NCI-H1436 treated with DMSO at 0.1 percent for 48 hours (cell line): ENCODE results near the gene LAMC3.
"Not testable (repeated sequence)": the region's sequence is repeated elsewhere in the genome, so short reads cannot be mapped to it uniquely, and the experiment has no call there.

ENCODE experiments used
- DNase-seq: peaks from one replicate; lab custom pipeline; 2025; lab: John Stamatoyannopoulos, UW

Gene LAMC3

GRCh38 chr9:131028931-131029573 lies 20.1 kb downstream of the LAMC3 start:
- DNase-seq: no peak

GRCh38 chr9:131029574-131029952 lies 20.6 kb downstream of the LAMC3 start:
- no peak for DNase-seq

DNA sequence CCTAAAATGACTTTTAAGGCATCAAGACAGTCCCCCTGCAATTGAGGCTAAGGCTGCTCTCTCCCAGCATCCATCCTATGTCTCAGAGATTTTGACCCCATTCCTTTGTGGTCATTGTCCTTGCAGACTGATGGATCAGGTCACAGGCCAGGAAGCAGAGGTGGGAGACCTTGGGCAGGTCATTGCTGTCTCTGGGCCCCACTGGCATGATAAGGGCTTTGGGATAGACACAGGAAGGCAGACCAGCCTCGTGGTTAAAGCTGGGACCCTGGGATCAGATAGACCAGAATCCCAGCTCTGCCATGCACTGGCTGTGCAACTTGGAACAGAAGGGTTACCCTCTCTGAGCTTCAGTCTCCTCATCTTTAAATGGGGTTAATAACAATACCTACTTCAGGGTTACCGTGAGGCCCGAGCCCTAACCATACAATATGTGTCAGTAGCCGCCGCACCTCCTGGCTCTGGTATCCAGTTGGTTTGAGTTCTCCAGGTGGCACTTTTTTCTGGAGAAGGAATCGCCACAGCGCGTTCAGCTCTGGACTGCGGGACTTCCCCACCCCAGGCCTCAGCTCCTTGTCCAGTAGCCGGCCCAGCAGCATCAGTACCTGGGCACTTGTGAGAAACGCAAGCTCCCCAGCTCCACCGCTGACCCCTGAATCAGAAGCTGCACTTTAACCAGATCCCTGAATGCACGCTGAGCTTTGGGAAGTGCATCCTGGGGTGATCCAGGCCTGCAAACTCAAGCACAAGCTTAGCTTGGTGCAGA lies 21.4 kb downstream of the LAMC3 start:
- DNase-seq: no peak

DNA sequence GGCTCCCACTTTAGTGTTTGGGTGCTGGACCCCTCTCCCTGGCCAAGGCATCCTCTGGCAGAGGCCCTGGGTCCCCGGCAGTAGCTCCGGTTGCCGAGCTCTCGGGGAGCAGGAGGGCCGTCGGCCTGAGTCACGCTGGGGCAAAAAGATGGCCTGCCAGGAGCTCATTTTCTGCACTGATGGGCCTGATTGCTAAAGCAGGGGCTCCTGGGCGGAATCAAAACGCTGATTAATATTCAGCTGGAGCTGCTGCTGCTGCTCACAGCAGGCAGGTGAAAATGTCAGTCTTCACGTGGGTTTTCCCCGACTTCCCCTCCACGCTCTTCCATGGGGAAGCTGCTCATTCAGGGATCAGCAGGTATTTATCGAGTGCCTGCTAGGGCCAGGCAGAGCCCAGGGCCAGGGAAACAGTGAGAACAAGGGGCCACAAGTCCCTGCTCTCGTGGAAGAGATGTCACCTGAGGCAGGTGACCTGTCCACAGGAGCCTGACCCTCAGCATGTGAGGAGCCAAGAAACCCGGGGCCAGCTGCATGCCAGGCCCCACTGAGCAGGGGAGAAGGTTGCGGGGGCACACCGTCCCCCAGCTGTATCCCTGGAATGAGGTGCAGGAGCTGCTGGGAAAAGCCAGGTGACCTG lies 22.1 kb downstream of the LAMC3 start:
- DNase-seq: no peak

GRCh38 chr9:131031642-131032005 lies 22.6 kb downstream of the LAMC3 start:
- DNase-seq: no peak

- no peak for DNase-seq
Observed at GRCh38 chr9:131032384-131032783, 23.4 kb downstream of the LAMC3 start.

GRCh38 chr9:131033269-131034224 lies 24.6 kb downstream of the LAMC3 start:
- DNase-seq: no peak

DNA sequence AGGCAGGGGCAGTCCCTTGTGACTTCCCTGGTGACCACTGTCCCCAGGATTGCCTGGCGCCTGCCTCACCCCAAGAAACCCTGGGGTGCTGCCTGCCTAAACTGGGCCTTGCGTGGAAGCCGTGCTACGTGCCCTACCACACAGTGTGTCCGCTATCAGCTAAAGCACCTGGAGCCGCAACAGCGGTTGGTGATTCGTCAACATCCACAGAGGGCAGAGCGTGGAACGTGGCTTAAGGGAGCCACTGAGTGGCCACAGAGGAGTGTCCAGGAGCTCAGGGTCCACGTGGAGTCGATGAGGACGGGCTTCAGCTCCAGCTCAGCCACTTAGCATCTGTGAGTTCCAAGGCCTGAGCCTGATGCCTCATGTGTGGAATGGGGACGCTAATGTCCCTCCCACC lies 25.3 kb downstream of the LAMC3 start:
- DNase-seq: no peak

GRCh38 chr9:131034749-131035148 lies 25.8 kb downstream of the LAMC3 start:
- not testable (repeated sequence) for DNase-seq

DNA sequence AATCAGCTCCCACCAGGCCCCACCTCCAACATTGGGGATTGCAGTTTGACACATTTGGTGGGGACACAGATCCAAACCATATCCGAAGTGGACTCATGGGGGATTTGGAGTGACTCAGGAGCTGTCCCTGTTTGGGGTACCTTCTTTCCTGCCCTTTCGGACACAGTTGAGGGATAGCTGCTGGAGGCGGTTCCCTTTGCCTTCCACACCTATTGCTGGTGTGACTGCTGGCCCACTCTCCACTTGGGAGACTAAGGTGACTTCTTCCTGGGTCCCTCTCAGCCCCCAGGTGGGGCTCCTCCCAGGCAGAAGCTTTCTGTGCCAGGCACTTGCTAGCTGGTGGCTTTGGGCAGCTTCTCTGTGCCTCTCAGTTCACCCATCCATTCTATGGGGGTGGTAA lies 26.6 kb downstream of the LAMC3 start:
- DNase-seq: no peak

DNA sequence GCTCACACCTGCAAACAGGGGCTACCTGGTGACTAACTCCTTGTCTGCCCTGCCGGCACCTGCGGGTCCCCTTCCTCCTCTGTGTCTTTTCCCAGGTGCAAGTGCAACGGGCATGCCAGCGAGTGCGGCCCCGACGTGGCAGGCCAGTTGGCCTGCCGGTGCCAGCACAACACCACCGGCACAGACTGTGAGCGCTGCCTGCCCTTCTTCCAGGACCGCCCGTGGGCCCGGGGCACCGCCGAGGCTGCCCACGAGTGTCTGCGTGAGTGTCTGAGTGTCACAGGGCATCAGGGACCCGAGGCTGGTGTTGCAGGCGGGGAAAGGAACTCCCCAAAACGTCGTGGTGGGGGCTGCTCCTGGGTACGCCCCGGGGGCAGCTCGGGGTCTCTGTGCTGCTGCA lies 27.1 kb downstream of the LAMC3 start:
- no peak for DNase-seq

DNA sequence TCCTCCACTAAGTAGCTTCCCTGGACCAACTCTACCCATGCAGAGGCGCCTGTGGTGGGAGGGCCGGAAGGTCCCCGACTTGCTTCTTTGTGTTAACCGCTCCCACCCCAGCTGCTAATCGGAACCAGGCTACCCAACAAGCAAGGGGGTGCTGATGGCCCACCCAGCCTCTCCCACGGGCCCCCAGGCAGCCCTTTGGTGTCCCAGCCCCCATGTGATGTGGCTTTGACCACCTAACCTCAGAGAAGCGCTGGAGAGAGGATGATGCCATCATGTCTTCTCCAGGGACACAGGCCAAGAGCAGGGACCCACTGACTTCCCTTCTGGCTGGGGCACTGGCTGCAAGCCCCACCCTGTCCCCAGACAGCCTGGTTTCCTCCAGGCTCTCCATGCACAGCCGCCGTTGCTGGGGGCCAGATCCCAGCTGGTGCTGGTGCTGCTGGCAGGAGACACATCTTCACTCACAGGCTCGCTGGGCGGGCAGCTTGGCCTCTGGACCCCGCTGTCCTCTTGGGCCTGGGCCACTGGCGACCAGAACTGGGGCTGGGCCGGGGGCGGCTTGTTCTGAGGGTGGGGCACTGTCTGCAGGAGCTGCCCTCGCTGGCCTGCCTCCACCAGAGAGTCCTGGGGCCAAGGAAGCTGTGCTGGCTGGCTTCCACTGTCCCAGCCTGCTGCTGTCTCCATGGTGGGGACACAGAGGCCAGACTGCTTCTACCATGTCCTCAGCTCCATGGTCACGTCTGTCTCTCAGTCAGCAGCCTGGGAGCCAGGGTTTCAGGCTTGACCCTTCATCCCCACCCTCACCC lies 27.8 kb downstream of the LAMC3 start:
- no peak for DNase-seq

DNA sequence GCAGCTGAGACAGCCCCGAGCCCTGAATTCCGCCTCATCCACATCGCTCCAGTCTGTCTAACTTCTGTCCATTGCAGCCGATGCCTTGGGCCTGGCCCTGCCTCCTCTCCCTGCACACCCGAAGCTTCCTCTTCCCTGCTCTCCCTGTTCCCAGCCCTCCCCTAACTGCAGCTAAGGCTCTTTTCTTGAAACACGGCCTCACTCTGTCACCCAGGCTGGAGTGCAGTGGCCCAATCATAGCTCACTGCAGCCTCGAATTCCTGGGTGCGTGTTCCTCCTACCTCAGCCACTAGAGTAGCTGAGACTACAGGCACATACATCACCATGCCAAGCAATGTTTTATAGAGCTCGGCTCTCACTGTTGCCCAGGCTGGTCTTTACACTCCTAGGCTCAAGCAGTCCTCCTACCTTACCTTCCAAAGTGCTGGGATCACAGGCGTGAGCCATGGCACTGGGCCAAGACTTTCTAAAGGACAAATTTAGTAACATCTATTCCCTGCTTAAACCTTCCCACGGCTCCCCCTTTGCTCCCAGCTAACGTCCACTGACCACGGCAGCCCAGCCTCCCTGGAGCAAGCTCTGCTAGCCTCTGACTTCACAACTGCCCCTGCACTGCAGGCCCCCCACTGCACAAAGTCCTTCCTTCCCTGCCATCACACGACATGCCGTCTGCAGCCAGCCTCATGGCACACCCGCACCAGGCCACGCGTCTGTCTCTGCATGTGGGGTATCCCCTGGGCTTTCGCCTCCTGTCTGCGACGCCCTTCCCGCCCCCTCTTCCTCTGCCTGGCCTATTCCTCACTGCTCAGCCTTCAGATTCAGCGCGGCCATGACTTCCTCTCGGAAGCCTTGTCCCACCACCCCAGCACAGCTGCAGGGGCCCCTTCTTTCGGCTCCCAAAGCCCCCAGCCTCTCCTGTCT lies 28.6 kb downstream of the LAMC3 start:
- DNase-seq: no peak

GRCh38 chr9:131038256-131039128 lies 29.5 kb downstream of the LAMC3 start:
- no peak for DNase-seq

DNA sequence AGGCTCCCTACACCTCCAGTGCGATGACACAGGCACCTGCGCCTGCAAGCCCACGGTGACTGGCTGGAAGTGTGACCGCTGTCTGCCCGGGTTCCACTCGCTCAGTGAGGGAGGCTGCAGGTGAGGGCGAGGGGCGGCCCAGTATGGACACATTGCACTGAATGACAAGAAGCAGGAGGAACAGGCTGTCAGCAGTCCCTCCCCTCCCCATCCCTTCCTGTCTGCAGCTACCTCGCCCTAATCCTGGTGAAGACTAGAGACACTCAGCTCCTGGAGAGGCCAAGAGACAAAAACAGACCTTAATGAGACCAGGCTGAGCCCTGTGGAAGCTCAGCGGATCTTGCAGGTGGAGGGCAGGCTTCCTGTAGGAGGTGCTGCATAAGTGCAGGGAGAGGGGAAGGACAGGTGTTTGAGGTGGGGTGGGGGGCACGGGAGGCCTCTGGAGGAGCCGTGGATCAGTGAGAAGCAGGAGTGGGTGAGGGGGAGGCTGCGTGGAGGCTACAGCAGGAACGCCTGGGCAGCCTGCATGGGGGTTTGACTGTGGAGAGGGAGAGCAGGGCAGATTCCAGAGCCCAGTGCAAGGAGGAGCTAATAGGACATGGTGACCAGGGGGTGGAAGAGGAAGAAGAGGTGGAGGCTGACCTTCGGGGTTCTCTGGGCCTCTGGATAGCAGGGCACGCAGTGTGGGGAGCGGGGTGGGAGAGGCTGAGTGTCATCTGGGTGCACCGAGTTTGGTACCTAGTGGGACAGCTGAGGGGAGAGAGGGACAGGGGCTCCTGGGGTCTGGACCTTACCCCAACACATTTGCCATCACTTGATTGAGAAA lies 30.4 kb downstream of the LAMC3 start:
- DNase-seq: no peak

DNA sequence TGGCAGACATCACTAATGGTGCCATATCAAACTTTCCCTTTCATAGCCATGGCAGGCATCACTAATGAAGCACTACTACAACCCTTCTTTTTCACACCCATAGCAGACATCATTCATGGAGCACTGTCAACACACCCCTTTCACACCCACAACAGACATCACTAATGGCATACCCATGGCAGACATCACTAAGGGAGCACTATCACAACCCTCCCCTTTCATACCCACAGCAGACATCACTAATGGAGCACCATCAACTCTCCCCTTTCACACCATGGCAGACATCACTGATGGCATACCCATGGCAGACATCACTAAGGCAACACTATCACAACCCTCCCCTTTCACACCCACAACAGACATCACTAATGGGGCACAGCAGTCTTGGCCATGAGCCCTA lies 33.7 kb downstream of the LAMC3 start:
- DNase-seq: no peak

DNA sequence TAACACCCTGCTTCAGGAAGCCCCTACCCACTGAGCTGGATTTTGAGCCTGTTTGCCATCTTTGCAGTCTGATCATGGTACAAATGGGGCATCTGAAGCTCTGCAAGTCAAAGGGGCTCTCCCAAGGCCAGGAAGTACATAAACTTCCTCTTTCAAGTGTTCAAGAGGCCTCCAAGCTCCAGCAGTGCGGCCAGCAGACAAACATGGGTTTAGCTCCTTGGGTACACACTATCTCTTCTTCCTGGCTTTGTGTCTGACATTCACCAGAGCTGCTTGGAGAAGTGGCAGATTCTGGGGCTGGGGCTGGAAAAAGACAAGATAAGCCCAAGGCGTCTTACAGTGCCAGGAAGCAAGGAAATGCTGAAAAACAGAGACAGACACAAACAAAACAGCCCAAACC lies 34.1 kb downstream of the LAMC3 start:
- no peak for DNase-seq

DNA sequence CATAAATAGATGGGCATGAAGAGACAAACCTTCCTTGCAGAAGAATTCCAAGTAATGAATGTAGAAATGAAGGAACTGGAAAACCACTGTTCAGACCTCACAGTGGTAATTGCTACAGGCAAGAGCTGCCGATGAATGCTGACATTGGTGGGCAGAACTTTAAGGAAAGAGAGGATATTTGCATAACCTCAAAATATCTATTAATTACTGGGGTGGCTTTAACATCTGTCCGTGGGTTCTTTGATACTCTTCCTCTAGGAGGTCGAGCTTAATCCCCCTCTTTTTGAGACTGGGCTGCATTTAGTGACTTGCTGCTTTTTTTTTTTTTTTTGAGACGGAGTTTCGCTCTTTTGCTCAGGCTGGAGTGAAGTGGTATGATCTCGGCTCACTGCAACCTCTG lies 34.7 kb downstream of the LAMC3 start:
- DNase-seq: no peak
